ENCODE results near the gene MOSPD3.
A peak's percentile ranks its signal among the peaks of the same experiment; 100 is the strongest.

Gene MOSPD3

GRCh38 chr7:100627238-100627549 lies 14.9 kb downstream of the MOSPD3 start:
- no peaks in the 10 kb centered on the region for H3K36me3 ChIP-seq
- no peak overlapping the region for H3K4me3 ChIP-seq (ENCODE audit: low read depth in 1 of 2, low read length in 1 of 2)
- TF ChIP-seq CTCF (IDR thresholded peaks at IDR 0.05), result no peak
- H3K9me3 ChIP-seq, result no peaks in the 10 kb centered on the region
- H3K4me1 ChIP-seq (ENCODE audit: control insufficient read depth in 1 of 2, insufficient read depth in 1 of 2, low read depth in 1 of 2, low read length in 1 of 2), result peaks cover 4 to 10% of the 10 kb centered on the region in 2 experiments
- H3K27me3 ChIP-seq, result peaks cover 66% of the 10 kb centered on the region
- H3K27ac ChIP-seq, result no peak overlapping the region

- no peak overlapping the region for H3K27ac ChIP-seq
- no peaks in the 10 kb centered on the region for H3K9me3 ChIP-seq
- H3K4me3 ChIP-seq (ENCODE audit: low read depth in 1 of 2, low read length in 1 of 2), result no peak overlapping the region
- H3K4me1 ChIP-seq (ENCODE audit: control insufficient read depth in 1 of 2, insufficient read depth in 1 of 2, low read depth in 1 of 2, low read length in 1 of 2), result peaks cover 15 to 22% of the 10 kb centered on the region in 2 experiments
- no peaks in the 10 kb centered on the region for H3K36me3 ChIP-seq
- H3K27me3 ChIP-seq, result peaks cover 84% of the 10 kb centered on the region
- no peak for TF ChIP-seq CTCF (IDR thresholded peaks at IDR 0.05)
Observed at GRCh38 chr7:100629117-100629716, 16.9 kb downstream of the MOSPD3 start.

DNA sequence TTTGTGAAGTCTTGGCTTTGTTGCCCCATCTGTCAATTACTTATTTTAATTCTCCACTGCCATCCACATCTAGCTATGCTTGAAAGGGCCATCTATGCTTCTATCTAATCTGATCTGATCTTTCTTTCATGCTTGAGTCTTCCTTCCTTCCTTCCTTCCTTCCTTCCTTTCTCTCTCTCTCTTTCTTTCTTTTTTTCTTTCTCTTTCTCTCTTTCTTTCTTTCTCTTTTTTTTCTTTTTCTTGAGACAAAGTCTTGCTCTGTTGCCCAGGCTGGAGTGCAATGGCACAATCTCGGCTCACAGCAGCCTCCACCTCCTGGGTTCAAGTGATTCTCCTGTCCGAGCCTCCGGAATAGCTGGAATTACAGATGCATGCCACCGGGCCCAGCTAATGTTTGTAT lies 17.7 kb downstream of the MOSPD3 start:
- Histone ChIP-seq H3K4me1 (ENCODE audit: control insufficient read depth in 1 of 2, insufficient read depth in 1 of 2, low read depth in 1 of 2, low read length in 1 of 2) (peaks cover 15 to 22% of the 10 kb centered on the region in 2 experiments), H3K27me3 (peaks cover 84% of the 10 kb centered on the region), H3K27ac (no peak overlapping the region), H3K36me3 (no peaks in the 10 kb centered on the region), H3K4me3 (ENCODE audit: low read depth in 1 of 2, low read length in 1 of 2) (no peak overlapping the region), H3K9me3 (no peaks in the 10 kb centered on the region)
- no peak for TF ChIP-seq CTCF (IDR thresholded peaks at IDR 0.05)

DNA sequence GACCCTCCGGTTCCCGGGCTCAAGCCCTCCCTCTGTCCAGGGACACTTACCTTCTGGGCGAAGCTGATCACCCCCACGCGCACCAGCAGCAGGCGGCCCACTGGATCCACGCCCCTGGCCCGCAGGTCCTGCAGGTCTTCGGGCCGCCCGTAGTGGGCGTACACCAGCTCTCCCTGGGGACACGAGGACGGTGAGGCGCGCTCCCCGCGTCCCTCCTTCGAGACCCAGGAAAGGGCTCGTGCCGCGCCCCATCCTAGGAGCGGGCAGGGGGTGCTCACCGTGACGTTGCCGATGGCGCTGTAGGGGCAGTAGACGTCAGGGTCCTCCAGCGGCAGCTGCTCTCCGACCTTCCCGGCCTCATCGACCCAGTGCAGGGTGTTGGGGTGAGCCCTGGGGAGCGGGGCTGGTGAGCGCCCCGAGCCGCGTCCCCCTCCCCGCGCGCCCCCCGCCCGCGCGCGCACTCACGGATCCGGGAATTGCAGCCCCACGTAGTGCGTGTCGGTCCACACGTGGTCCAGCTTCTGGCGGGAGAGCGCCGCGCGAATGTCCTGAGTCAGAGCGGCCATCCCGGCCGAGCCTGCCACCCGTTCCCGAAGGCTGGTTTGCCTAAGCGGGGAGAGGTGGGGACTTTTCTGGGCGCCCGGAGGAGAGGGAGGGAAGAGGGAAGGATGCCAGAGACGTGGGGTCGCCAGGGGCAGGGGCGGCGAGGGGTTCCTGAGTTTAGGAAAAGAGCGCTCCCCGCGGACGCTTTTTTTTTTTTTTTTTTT lies 20.8 kb downstream of the MOSPD3 start:
- Histone ChIP-seq H3K36me3 (no peaks in the 10 kb centered on the region), H3K4me1 (ENCODE audit: control insufficient read depth in 1 of 2, insufficient read depth in 1 of 2, low read depth in 1 of 2, low read length in 1 of 2) (peaks cover 11 to 12% of the 10 kb centered on the region in 2 experiments), H3K9me3 (no peaks in the 10 kb centered on the region), H3K27me3 (peaks cover 67% of the 10 kb centered on the region), H3K4me3 (ENCODE audit: low read depth in 1 of 2, low read length in 1 of 2) (peak overlapping the region; percentile 59 to 73), H3K27ac (peak overlapping the region; percentile 51)
- peak; percentile 51 for TF ChIP-seq CTCF (IDR thresholded peaks at IDR 0.05)

DNA sequence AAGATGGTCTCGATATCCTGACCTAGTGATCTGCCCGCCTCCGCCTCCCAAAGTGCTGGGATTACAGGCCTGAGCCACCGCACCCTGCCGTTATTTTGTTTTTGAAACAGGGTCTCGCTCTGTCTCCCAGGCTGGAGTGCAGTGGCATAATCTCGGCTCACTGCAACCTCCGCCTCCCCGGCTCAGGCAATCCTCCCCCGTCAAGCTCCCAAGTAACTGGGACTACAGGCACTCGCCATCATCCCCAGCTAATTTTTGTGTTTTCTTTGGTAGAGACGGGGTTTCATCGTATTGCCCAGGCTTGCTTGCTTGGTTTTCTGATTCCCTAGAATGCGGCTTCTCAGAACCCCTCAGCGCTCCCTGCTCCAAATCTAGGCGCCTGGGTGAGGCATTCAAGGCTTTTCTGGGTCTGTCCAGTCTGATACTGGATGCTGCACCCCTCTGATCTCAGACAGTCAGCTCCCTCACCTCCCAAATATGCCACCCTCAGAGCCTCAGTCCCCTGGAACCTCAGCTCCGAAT lies 27.7 kb downstream of the MOSPD3 start:
- H3K9me3 ChIP-seq, result no peaks in the 10 kb centered on the region
- no peak for TF ChIP-seq CTCF (IDR thresholded peaks at IDR 0.05)
- no peaks in the 10 kb centered on the region for H3K36me3 ChIP-seq
- peaks cover 44% of the 10 kb centered on the region for H3K27me3 ChIP-seq
- H3K27ac ChIP-seq, result no peak overlapping the region
- no peaks in the 10 kb centered on the region for H3K4me1 ChIP-seq (ENCODE audit: control insufficient read depth in 1 of 2, insufficient read depth in 1 of 2, low read depth in 1 of 2, low read length in 1 of 2)
- no peak overlapping the region for H3K4me3 ChIP-seq (ENCODE audit: low read depth in 1 of 2, low read length in 1 of 2)

Measured in neutrophil (primary cell).